GM12878 (cell line): ENCODE measurements around the gene ARID4B.

Experiments
- BMI1 ChIP-seq: fragments of 450-650 bp; IDR thresholded peaks from 2 replicates; pipeline ENCODE4 v1.6.1; 2016; ENCODE audit warnings: mild to moderate bottlenecking, moderate library complexity, borderline replicate concordance
- CTCF ChIP-seq, 3 experiments: IDR thresholded peaks in 2 of 3; conservative IDR thresholded peaks in 1 of 3; 2 replicates each; pipeline ENCODE4 v1.5.1; 2011; ENCODE audit warnings: low read depth in 3 of 3, low read length in 3 of 3, mild to moderate bottlenecking in 3 of 3, control low read depth in 2 of 3, moderate library complexity in 2 of 3, inconsistent platforms in 1 of 3, mixed read lengths in 1 of 3; ENCODE audit not compliant: control insufficient read depth in 2 of 3, insufficient read depth in 1 of 3; ENCODE audit errors: extremely low read depth in 1 of 3
- EP300 ChIP-seq, 2 experiments: fragments of 150-350 bp in 1 of 2; IDR thresholded peaks; 2 replicates each; pipeline ENCODE4 v1.6.1; 2011 to 2012; ENCODE audit warnings: low read depth in 2 of 2, low read length in 2 of 2, borderline replicate concordance in 1 of 2, improper control_type of control experiment in 1 of 2, inconsistent platforms in 1 of 2; ENCODE audit not compliant: control insufficient read depth in 1 of 2
- KAT2A ChIP-seq: conservative IDR thresholded peaks from 2 replicates; pipeline ENCODE4 v1.6.1; 2011; ENCODE audit warnings: low read depth, low read length; ENCODE audit not compliant: control insufficient read depth
- NR2F1 ChIP-seq: fragments of 450-650 bp; conservative IDR thresholded peaks from 2 replicates; pipeline ENCODE4 v1.6.1; 2017; ENCODE audit warnings: mild to moderate bottlenecking
- PRDM15 ChIP-seq: fragments of 450-650 bp; formaldehyde crosslinking; IDR thresholded peaks from 2 replicates; pipeline ENCODE4 v1.4.0; 2020; ENCODE audit warnings: mild to moderate bottlenecking, moderate library complexity
- RAD51 ChIP-seq: fragments of 450-650 bp; IDR thresholded peaks from 2 replicates; pipeline ENCODE4 v1.6.1; 2016; ENCODE audit warnings: moderate library complexity, mild to moderate bottlenecking, inconsistent platforms
- SPI1 ChIP-seq: IDR thresholded peaks from 2 replicates; pipeline ENCODE4 v1.6.1; 2011; ENCODE audit warnings: low read depth, mild to moderate bottlenecking, low read length, moderate library complexity, borderline replicate concordance; ENCODE audit not compliant: insufficient read depth

- TF ChIP-seq RAD51, result no peak
- no peak for TF ChIP-seq SPI1
- TF ChIP-seq EP300 (IDR thresholded peaks at IDR 0.05; ENCODE audit: borderline replicate concordance in 1 of 2, control insufficient read depth in 1 of 2, low read depth in 2 of 2, low read length in 2 of 2), result no peak
- TF ChIP-seq KAT2A, result no peak
- TF ChIP-seq BMI1, result no peak
- TF ChIP-seq PRDM15 (CRISPR knock-in tag), result no peak
- TF ChIP-seq CTCF (IDR thresholded peaks at IDR 0.05 in 2 of 3, conservative IDR thresholded peaks at IDR 0.05 in 1 of 3; ENCODE audit: control insufficient read depth in 2 of 3, extremely low read depth in 1 of 3, insufficient read depth in 1 of 3, low read depth in 3 of 3, low read length in 3 of 3), result no peak
- no peak for TF ChIP-seq NR2F1
Measured at GRCh38 chr1:235343726-235344125, 15.7 kb upstream of the ARID4B start.
